Nephron (organoid): ENCODE measurements around the gene DENND1B.
A peak's percentile ranks its signal among the peaks of the same experiment; 100 is the strongest.

Source experiments
- H3K27ac Mint-ChIP-seq, 3 experiments: 2 replicates each; pipeline ENCODE4 v1.8.0; 2020; ENCODE audit warnings: mixed read lengths in 3 of 3, mild to moderate bottlenecking in 2 of 3, moderate library complexity in 1 of 3
- H3K27me3 Mint-ChIP-seq: 2 replicates; pipeline ENCODE4 v1.8.0; 2021; ENCODE audit warnings: low read depth, mild to moderate bottlenecking, moderate library complexity, mixed read lengths
- H3K36me3 Mint-ChIP-seq: 2 replicates; pipeline ENCODE4 v1.8.0; 2020; ENCODE audit warnings: low read depth, mixed read lengths
- H3K4me1 Mint-ChIP-seq: 2 replicates; pipeline ENCODE4 v1.8.0; 2020; ENCODE audit warnings: mixed read lengths
- H3K4me3 Mint-ChIP-seq, 3 experiments: 2 replicates each; pipeline ENCODE4 v1.8.0; 2020; ENCODE audit warnings: mild to moderate bottlenecking in 3 of 3, mixed read lengths in 3 of 3, moderate library complexity in 2 of 3
- H3K9me3 Mint-ChIP-seq: 2 replicates; pipeline ENCODE4 v1.8.0; 2020; ENCODE audit warnings: mixed read lengths
- CTCF ChIP-seq, 3 experiments: fragments of 200-600 bp; sonication (generic); IDR thresholded peaks; one replicate each; pipeline ENCODE4 v1.5.0; 2021; ENCODE audit warnings: antibody characterized with exemption in 3 of 3; ENCODE audit not compliant: unreplicated experiment in 3 of 3

DENND1B gene

DNA sequence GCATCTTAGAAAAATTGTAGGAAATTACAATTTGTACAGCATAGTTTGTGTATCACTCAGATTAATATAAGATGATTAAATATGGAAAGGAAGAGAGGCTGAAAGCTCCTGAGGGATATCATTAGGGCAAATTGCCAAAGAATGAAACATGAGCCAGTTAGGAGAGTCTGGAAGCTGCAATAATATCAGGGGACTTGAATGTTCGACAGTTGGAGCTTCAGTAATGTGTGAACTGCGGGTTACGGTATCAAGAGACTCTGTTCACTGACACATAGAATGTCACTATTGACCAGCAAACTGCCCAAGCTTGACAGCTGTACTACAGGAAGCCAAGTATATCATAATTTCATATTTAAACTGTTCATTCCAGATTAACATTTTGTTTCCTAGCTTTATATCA, 157.2 kb downstream of the DENND1B start:
- no peaks in the 10 kb centered on the region for H3K27me3 Mint-ChIP-seq
- no peak overlapping the region for H3K4me3 Mint-ChIP-seq
- H3K9me3 Mint-ChIP-seq = no peaks in the 10 kb centered on the region
- H3K27ac Mint-ChIP-seq = no peak overlapping the region
- H3K36me3 Mint-ChIP-seq = no peaks in the 10 kb centered on the region
- TF ChIP-seq CTCF (IDR thresholded peaks at IDR 0.05; ENCODE audit: unreplicated experiment in 3 of 3) = no peak
- H3K4me1 Mint-ChIP-seq = peaks cover 17% of the 10 kb centered on the region

DNA sequence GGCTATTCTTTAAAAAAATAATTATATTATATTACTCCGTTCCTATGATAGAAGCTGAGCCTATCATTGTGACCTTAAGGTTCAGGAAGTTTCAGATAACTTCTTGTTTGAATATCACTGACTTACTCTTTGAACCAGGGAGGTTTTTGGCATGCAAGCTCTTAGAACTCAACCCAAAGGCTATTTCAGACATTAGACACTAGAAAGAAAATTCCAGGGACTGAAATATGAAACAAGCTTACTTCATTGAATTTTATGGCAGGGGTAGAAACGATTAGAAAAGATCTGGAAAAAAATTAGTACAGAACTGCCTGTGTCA, 159.6 kb downstream of the DENND1B start:
- Mint-ChIP-seq H3K27me3 (no peaks in the 10 kb centered on the region), H3K9me3 (no peaks in the 10 kb centered on the region), H3K36me3 (no peaks in the 10 kb centered on the region), H3K4me3 (no peak overlapping the region), H3K4me1 (peaks cover 17% of the 10 kb centered on the region), H3K27ac (no peak overlapping the region)
- TF ChIP-seq CTCF (IDR thresholded peaks at IDR 0.05; ENCODE audit: unreplicated experiment in 3 of 3) = no peak

- peaks cover 17% of the 10 kb centered on the region for H3K4me1 Mint-ChIP-seq
- peak; percentile 57 to 66 (median 65) for TF ChIP-seq CTCF (IDR thresholded peaks at IDR 0.05; ENCODE audit: unreplicated experiment in 3 of 3)
- H3K4me3 Mint-ChIP-seq = no peak overlapping the region
- no peaks in the 10 kb centered on the region for H3K9me3 Mint-ChIP-seq
- H3K27ac Mint-ChIP-seq = no peak overlapping the region
- H3K27me3 Mint-ChIP-seq = no peaks in the 10 kb centered on the region
- H3K36me3 Mint-ChIP-seq = no peaks in the 10 kb centered on the region
Observed at GRCh38 chr1:197614916-197615692, 160.2 kb downstream of the DENND1B start.

- no peaks in the 10 kb centered on the region for H3K36me3 Mint-ChIP-seq
- H3K4me1 Mint-ChIP-seq = no peaks in the 10 kb centered on the region
- no peaks in the 10 kb centered on the region for H3K27me3 Mint-ChIP-seq
- no peak overlapping the region for H3K4me3 Mint-ChIP-seq
- H3K9me3 Mint-ChIP-seq = no peaks in the 10 kb centered on the region
- no peak overlapping the region for H3K27ac Mint-ChIP-seq
- no peak for TF ChIP-seq CTCF (IDR thresholded peaks at IDR 0.05; ENCODE audit: unreplicated experiment in 3 of 3)
Observed at GRCh38 chr1:197606168-197606845, 169.0 kb downstream of the DENND1B start.

DNA sequence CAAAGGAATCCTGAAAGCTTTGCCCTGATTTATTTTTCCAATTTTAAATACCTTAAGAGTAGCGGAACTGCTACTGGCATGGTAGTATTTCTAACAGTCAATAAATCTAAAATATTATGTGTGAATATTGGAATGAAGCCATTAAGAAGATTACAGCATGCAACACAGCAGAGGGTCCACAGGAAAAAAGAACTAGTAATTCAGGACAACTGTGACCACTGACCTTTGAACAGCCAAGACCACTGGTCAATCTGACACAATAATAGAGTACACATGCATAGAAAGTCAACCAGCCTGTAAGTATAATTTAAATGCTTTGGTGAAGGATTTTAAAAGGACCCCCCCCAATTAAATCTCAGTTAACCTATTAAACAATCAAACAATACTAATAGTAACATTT, 171.0 kb downstream of the DENND1B start:
- no peak overlapping the region for H3K4me3 Mint-ChIP-seq
- no peak overlapping the region for H3K27ac Mint-ChIP-seq
- TF ChIP-seq CTCF (IDR thresholded peaks at IDR 0.05; ENCODE audit: unreplicated experiment in 3 of 3) = no peak
- H3K36me3 Mint-ChIP-seq = no peaks in the 10 kb centered on the region
- H3K9me3 Mint-ChIP-seq = no peaks in the 10 kb centered on the region
- H3K4me1 Mint-ChIP-seq = no peaks in the 10 kb centered on the region
- H3K27me3 Mint-ChIP-seq = no peaks in the 10 kb centered on the region

GRCh38 chr1:197600751-197601150, 174.5 kb downstream of the DENND1B start:
- Mint-ChIP-seq H3K27me3 (no peaks in the 10 kb centered on the region), H3K36me3 (no peaks in the 10 kb centered on the region), H3K4me3 (no peak overlapping the region), H3K4me1 (no peaks in the 10 kb centered on the region), H3K9me3 (no peaks in the 10 kb centered on the region), H3K27ac (no peak overlapping the region)
- TF ChIP-seq CTCF (IDR thresholded peaks at IDR 0.05; ENCODE audit: unreplicated experiment in 3 of 3) = no peak
